HG03565 (cell line): ENCODE data around the gene SCART1.
"Not testable (repeated sequence)": the region's sequence is repeated elsewhere in the genome, so short reads cannot be mapped to it uniquely, and the experiment has no call there.

ENCODE experiments used
- ATAC-seq: cut with Tn5 transposase; IDR thresholded peaks from one replicate; pipeline ENCODE4 v1.9.1; 2021; ENCODE audit warnings: mild to moderate bottlenecking, moderate library complexity; ENCODE audit not compliant: unreplicated experiment

SCART1 gene

DNA sequence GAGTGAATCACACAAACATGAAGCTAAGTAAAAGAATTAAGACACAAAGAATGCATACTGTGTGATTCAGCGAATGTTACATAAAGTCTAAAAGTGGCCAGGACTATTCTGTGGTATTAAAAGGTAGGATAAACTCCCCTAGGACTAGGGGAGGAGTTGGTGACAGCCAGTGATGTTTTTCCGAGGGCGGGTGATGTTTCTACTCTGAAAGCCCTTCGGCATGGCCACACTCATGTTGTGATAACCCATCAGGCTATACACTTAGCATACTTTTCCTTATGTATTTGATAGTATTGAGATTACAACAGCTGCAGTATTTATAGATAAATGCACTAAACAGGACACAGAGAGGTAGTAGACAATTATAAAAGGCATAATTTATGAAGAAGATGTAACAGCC is 57.7 kb downstream of the SCART1 start:
- ATAC-seq, result no peak

DNA sequence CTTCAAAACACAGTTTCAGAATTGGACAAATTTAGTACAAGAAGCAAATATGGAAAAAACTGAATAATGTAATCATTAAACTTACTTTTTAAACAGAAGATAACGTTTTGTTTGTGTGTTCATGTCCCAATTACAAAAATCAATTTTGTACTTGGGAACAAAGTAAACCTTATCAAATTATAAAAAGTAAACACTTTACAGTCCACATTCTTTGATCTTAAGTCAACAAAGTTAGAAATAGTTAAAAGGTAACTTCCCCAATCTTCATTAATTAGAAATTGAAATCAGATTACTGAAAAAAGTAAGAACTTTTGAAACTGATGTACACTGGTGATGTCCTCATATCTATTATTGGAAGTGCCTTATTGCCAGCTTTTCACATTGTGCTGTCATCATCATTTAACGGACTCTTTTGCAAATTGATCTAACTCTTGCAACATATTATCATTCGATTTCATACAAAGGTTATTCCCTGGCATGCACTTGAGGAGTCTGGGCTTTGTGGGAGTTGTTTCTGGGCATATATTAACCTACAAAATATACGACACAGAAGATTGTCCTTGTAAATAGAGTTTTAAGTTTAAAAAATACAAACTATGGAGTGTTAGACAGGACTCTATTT is 58.3 kb downstream of the SCART1 start:
- ATAC-seq, result no peak

DNA sequence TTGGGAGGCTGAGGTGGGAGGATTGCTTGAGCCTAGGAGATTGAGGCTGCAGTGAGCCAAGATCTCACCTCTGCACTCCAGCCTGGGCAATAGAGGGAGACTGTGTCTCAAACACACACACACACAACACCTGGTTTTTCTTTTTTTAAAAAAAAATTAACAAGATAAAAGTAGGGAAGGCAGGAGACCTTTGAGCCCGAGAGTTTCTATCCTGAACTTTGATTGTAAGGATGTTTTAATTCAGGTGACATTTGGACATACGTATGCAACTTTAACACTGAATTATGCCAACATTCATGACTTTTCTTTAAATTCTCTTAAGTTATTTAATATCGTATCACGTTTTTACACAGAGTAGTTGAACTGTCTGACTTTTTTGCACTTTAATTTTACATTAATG is 61.7 kb downstream of the SCART1 start:
- ATAC-seq, result no peak

DNA sequence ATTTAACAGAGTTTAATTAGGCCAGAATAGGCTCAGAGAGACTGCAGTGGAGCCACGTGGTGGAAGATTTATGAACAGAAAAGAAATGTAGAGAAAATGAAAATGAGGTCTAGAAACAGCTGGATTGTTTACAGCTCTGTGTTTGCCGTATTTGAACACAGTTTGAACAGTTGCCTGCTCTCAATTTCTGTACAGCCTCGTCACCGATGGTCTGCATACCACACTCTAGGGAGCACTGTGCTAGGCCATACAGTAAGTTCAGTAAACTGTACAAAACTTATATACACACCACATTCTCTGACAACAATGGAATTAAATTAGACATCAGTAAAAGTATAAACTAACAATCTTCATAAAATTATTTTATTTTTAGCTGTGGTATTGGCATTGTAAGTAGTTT is 62.3 kb downstream of the SCART1 start:
- no peak for ATAC-seq

DNA sequence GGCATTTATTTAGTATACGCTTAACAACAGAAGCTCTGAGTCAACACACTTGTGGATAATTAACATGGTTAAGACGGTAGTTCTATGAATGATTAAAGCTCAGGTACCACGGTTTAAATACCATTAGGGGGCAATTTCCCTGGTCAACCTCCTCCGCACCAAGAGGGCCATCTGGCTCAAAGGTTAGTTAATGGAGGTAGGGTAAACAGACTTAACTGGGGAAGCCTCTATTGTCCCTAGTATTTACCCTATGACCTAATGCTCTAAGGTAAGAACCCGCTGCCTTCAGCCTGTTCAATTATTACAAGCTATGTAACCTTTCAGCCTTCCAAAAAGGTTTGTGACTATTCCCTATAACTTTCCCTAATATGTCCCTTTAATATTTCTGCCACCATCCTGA is 64.8 kb downstream of the SCART1 start:
- not testable (repeated sequence) for ATAC-seq
